HepG2 (cell line): ENCODE results near the gene TXNRD2.

Source experiments
- CTCF ChIP-seq: sonication (generic); formaldehyde crosslinking; IDR thresholded peaks from 2 replicates; pipeline ENCODE4 v1.5.0; 2020; ENCODE audit warnings: mild to moderate bottlenecking, missing genetic modification reagents, moderate library complexity
- ELF3 ChIP-seq: IDR thresholded peaks from 2 replicates; pipeline ENCODE4 v1.6.1; 2016; ENCODE audit warnings: missing genetic modification reagents, missing compliant biosample characterization
- KMT2A ChIP-seq: sonication (generic); formaldehyde crosslinking; IDR thresholded peaks from 2 replicates; pipeline ENCODE4 v1.4.0; 2020; ENCODE audit warnings: missing genetic modification reagents
- POLR2A ChIP-seq, 2 experiments: IDR thresholded peaks; 2 replicates each; pipeline ENCODE4 v1.6.1; 2011; ENCODE audit warnings: low read depth in 2 of 2, low read length in 2 of 2, mild to moderate bottlenecking in 1 of 2, moderate library complexity in 1 of 2; ENCODE audit not compliant: insufficient read depth in 1 of 2
- REST ChIP-seq, 2 experiments: IDR thresholded peaks; 2 replicates each; pipeline ENCODE4 v1.6.1; 2011 to 2012; ENCODE audit warnings: low read length in 2 of 2, borderline replicate concordance in 1 of 2, low read depth in 1 of 2, mild to moderate bottlenecking in 1 of 2, moderate library complexity in 1 of 2
- ZBTB21 ChIP-seq: sonication (generic); formaldehyde crosslinking; IDR thresholded peaks from 2 replicates; pipeline ENCODE4 v1.4.0; 2020; ENCODE audit warnings: missing genetic modification reagents
- TF ChIP-seq, protein P1 (sequence below): sonication (generic); formaldehyde crosslinking; IDR thresholded peaks from 2 replicates; pipeline ENCODE4 v1.8.1; 2023; ENCODE audit warnings: mild to moderate bottlenecking, missing genetic modification reagents

DNA sequence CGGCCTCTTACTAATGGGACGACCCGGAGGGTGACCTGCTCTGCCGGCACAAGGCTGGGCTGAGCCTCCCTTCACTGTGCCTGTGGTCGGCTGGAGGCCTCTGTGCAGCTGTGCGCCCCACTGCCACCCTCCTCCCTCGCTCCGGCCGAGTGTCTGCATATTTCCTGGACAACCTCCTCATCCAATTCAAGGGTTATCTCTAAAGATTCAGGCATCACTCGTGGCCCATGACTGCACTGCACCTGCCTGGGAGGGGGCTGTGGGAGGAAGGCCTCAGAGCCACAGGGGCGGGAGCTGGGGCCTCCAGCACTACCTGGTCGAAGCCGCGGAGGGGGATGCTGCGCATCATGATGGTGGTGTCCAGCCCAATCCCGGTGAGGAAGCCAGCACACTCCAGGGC is 43.9 kb downstream of the TXNRD2 start:
- TF ChIP-seq REST (IDR thresholded peaks at IDR 0.05; ENCODE audit: borderline replicate concordance in 1 of 2, low read depth in 1 of 2, low read length in 2 of 2) (no peak), CTCF (no peak), KMT2A (CRISPR knock-in tag) (no peak), POLR2A (IDR thresholded peaks at IDR 0.05; ENCODE audit: insufficient read depth in 1 of 2, low read depth in 2 of 2, low read length in 2 of 2) (no peak), ZBTB21 (CRISPR knock-in tag) (no peak), ELF3 (CRISPR knock-in tag) (no peak)
- TF ChIP-seq, protein P1, sequence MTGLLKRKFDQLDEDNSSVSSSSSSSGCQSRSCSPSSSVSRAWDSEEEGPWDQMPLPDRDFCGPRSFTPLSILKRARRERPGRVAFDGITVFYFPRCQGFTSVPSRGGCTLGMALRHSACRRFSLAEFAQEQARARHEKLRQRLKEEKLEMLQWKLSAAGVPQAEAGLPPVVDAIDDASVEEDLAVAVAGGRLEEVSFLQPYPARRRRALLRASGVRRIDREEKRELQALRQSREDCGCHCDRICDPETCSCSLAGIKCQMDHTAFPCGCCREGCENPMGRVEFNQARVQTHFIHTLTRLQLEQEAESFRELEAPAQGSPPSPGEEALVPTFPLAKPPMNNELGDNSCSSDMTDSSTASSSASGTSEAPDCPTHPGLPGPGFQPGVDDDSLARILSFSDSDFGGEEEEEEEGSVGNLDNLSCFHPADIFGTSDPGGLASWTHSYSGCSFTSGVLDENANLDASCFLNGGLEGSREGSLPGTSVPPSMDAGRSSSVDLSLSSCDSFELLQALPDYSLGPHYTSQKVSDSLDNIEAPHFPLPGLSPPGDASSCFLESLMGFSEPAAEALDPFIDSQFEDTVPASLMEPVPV: no peak
